Measurements from ENCODE around the gene PPP4C.
"Not testable (repeated sequence)": the region's sequence is repeated elsewhere in the genome, so short reads cannot be mapped to it uniquely, and the experiment has no call there.

PPP4C gene

DNA sequence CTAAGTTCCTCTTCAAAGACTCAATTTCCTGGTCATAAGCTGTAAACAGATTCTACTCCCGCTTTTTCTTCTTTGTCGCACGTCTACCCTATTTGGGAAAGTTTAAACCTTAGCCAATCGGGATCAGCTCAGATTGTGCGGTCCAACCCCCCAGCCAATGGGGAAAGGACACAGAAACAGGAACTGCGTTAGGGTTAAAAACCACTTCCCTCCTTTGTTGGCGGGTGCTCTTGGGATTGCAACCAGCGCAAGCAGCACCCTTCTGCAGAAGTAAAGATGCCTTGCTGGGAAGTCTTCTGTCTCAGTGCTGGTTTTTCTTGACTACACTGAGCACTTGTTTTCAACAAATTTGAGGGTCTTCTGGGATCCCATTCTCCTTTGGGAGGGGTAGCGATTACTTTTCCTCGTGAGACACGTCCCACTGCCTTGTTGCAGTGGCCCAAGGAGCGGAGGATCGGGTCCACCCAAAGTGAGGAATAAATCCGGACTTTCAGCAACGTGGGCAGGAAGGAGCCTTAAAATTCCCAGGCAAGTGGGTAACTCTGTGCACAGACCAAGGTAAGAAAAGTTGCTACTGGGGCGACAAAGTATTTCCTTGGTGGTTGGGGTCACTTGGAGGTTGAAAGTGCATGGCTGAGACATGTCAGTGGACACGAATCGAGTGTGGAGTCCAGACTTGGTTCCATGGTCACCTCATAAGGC is 21.2 kb downstream of the PPP4C start:
- DNase-seq (ENCODE audit: low read depth) = no peak

DNA sequence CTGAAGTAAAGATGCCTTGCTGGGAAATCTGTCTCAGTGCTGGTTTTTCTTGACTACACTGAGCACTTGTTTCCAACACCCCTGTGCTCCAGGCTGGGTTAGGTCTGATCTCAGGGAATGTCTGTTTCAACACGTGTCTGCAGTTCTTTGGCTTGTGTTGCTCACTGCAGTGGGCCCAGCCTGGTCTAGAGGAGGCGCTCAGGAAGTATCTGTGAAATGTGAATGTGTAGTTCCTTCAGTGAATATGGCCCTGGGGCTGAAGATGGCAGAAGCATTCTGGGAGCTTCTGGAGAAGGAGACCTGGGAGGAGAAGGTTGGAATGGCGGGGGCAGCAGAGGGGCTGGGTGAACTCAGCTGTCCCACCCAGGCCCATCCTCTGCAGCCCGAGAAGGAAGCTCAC is 28.3 kb downstream of the PPP4C start:
- DNase-seq (ENCODE audit: low read depth) = no peak

DNA sequence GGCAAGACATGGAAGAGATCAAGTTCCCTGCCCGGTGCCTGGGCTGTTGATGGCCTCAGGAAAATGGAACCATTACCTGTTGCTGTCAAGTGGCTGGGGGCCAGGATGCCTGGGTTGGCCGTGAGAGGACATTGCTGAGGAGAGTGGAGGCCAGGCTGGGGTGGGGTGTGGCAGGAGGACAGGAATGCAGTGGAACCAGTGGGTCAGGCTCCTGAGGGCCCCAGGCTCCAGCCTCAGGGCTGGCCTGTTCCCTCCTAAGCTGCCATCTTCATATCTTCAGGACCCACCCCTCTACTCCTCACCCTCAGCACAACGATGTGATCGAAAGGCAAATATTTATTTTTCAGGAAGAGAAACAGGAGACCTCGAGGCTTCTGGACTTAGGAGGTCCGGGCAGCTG is 28.7 kb downstream of the PPP4C start:
- DNase-seq (ENCODE audit: low read depth) = no peak

- DNase-seq (ENCODE audit: low read depth) = no peak
Observed at GRCh38 chr16:30108059-30108850, 32.5 kb downstream of the PPP4C start.

- no peak for DNase-seq (ENCODE audit: low read depth)
Observed at GRCh38 chr16:30110661-30111060, 34.9 kb downstream of the PPP4C start.

DNA sequence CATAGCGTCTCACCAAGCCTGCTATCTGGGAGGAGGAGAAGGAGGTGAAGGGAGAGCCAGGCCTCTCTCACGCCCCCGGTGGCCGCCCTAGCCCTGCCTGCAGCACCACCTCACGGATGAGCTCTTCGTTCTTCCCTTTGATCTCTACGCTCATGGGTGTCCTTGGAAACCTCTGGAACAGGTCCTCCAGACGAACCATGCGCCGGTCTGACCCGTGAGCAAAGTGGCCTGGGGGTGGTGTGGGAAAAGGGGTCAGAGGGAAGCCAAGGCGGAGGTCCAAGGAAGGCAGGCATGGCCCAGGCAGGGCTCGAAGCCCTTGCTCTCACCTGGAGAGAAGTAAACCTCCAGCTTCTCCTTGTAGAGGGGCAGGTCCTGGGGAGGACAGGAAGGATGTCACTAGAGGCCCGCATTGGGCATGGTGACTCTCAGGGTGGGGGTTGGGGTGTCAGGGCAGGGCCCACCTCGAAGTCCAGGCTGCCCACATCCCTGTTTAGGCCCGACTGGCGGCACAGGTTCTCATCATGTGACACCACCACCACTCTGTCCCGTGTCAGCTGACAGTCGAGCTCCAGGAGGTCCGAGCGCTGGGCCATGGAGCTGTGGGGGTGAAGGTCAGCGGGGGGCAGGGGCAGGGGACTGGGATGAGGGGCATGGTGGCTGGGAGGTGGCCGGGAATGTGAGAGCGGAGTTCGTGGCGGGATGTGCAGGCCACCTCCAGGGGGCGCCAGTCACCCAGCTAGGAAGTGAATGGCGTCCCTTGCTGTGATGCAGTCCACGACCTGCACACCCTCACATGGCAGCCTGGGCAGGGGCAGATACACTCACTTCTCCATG is 36.6 kb downstream of the PPP4C start:
- DNase-seq (ENCODE audit: low read depth) = peak; percentile 65

DNA sequence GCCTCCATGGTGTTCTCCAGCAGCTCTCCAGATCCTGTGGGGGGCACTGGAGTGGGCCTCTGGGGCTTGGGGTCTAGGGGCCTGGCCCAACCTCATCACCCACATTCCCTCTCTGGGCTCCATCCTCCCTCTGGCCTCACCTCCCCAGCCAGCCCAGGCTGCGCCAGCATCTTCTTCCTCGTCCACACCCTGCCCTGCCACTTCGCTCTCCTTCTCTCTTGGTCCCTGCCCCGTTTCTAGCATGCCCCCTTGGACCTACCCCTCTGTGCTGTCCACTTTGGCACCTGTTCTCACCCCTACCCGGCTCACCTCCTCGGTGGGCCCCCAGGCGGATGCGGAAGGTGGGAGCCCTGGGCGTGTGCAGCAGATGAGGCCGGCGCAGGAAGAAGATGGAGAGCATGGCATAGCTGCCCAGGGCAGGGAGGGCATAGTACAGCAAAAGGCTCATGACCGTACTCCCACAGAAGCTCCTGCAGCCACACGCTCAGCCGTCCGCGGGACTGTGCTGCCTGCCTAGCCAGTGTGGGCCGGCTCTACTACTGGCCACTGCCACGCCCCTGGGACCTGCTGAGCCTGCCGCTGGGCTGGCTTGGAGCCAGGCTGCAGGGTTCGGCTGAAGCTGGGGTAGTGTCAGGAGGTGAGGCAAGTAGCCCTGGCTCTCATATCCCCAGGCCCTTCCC is 37.4 kb downstream of the PPP4C start, which contains the start of gene GDPD3:
TSS of gene GDPD3 (minus strand) at position 507 of the 680 bp plus-strand sequence. CDS start at position 448, 59 bp downstream.
- no peak for DNase-seq (ENCODE audit: low read depth)

DNA sequence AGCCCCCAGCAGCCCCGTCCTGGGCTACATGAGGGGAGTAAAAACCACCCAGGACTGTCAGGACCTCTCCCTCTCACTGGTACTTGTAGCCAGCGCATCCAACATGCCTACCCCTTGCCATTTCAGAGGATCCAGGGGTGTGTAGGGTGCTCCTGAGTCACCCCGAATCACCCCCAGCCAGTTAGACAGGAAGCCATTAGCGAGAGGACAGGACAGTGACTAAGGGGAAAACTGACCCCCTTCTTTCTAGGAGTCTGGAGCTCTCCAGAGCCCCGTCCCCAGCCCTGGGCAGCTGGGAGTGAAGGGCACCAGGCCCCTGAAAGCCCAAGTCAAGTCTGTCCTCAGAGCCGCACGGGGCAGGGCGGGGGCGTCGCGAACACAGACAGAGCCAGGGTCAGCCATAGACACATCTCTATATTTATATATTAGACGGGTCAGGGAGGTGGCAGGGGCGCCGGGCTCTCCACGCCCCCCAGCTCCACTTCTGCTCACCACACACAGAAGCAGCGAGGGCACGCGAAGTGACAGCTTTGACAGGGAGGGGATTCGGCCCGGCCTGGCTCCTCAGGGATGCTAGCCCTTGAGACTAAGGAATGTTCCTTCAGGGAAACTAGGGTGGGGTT is 38.0 kb downstream of the PPP4C start:
- DNase-seq (ENCODE audit: low read depth) = no peak

DNA sequence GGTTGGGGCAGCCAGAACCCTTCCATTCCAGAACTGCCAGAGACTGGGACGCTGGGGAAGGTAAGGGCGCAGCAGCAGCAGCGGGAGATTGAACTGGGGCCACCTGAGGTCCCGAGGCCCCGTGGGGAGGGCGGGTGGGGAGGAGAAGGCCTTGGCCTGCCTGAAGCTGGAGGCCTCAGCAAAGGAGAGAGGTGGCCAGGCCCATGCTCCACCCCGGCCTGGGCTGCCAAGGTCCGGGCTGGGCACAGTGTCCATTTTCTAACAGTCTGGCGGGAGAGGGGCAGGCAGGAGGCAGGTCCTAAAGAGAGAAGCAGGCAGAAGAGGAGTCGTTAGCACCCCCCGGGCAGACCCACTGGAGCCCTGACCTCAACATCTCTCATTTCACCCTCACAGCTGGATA is 38.6 kb downstream of the PPP4C start:
- DNase-seq (ENCODE audit: low read depth) = no peak

GRCh38 chr16:30114833-30115232 is 39.0 kb downstream of the PPP4C start:
- not testable (repeated sequence) for DNase-seq (ENCODE audit: low read depth)

DNA sequence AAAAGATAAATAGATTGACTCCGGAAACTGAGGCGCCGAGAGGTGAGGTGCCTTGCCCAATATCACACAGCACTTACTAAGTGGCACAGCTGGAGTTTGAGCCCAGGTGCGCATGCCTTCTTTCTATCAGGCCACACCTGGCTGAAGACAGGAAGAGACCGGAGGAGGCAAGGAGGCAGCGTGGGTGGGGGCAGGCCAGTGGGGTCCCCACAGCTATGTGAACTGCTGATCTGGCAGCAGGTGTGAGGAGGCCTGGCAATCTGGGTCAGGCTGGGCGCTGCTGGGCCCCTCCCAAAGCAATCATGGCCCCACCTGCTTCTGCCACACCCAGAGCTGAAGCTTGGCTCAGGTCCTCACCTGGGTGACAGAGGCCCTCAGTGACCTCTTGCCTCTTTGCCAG is 39.4 kb downstream of the PPP4C start:
- no peak for DNase-seq (ENCODE audit: low read depth)

- DNase-seq (ENCODE audit: low read depth) = no peak
Observed at GRCh38 chr16:30116291-30117207, 40.8 kb downstream of the PPP4C start.

GRCh38 chr16:30117768-30118167 is 42.0 kb downstream of the PPP4C start:
- no peak for DNase-seq (ENCODE audit: low read depth)

DNA sequence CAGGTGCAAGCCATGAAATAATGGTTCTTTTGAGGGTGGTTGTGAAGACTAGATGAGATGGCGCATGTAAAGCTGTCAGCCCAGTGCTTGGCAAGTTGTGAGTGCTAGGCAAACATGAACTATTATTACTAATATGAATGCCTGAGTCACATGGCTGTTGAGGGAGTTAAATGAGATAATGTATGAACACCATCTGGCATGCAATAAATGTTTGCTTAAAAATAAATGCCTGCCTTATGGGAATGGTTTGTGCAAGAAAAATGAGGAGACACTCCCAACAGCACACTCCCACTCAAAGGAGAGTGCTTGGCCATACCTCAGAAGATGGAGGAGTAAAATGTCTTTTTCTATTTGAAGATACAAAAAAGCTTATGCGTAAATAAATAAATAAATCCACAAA is 43.6 kb downstream of the PPP4C start:
- no peak for DNase-seq (ENCODE audit: low read depth)

DNA sequence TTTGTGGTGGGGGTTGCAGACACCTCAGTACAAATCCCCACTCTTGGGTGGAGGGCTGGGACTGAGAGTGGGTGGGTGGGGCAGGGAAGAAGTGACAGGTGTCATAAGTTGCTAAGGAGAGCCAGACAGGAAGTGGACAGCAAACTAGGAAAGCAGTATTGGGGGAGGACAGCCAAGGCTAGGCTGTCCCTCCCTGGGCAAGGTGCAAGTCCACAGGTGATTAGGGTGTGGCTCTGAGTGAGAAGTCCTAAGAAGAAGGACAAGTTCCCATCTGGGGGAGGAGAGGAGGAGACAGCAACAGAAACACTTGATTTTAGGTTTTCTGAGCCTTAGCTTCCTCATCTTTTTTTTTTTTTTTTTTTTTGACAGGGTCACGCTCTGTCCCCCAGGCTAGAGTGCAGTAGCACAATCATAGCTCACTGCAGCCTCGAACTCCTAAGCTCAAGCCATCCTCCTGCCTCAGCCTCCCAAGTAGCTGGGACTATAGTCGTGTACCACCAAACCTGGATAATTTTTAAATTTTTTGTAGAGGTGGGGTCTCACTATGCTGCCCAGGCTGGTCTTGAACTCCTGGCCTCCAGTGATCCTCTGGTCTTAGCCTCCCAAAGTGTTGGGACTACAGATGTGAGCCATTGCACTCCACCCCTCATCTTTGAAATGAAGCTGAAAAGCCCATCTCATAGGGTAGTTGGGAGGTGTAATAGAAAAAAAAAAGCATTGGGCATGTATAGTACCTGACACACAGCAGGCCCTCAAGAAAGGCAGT is 44.7 kb downstream of the PPP4C start:
- no peak for DNase-seq (ENCODE audit: low read depth)

DNA sequence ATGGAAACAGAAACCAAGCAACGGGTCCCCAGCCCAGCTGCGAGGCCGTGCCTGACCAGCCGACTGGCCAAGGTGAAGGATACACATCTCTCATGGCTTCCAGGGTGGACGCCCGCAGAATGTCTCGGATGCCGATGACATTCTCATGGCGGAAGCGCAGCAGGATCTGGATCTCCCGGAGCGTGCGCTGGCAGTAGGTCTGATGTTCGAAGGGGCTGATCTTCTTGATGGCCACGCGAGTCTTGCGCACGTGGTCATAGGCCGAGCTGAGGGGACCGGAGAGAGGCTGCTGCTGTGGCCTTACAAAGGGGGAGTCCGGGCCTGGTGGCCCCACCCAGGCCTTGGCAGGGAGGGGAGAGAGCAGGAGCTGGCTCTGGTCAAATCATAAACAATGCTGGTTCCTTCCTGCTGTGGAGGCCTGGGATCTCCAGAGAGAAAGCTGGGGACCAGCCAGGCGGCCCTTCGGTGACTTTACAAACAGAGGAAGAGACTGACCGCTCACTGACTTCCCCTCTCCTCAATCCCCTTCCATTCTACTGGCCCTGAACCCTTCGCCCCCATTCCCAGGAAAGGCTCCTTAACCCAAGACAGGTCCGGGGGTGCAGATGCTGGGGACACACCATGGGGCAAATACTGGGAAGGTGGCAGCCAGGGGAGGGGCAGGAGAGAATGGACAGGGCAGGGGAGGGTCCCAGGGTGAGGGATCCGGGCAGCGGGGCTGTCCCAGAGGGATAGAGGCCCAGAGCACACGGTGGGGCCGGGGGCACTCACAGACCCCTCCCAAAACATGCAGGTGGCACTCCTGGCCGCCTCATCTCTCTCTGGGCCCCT is 46.2 kb downstream of the PPP4C start:
- DNase-seq (ENCODE audit: low read depth) = no peak

- DNase-seq (ENCODE audit: low read depth) = no peak
Observed at GRCh38 chr16:30122604-30123160, 46.9 kb downstream of the PPP4C start.

GRCh38 chr16:30124985-30125379 is 49.2 kb downstream of the PPP4C start:
- no peak for DNase-seq (ENCODE audit: low read depth)

All from activated T-cell treated with anti-CD3 and anti-CD28 coated beads for 48 hours (primary cell).